K562 (cell line): ENCODE results near the gene GJA9. TPM values are rescaled to one million over a fixed set of nuclear protein-coding genes. Genes with fewer than 3 reads are reported as not detected.

Experiments
- ATAC-seq: fragments of 200-7000 bp; cut with Tn5 transposase; 3 replicates; pipeline ENCODE4 v1.9.1; 2020; ENCODE audit warnings: moderate library complexity
- BruUV-seq: library from RNA; stranded (reverse); fragments of 400-500 nt; replicated peaks from 2 replicates; lab custom pipeline; 2021; lab: Mats Ljungman, UMichigan
- CTCF ChIA-PET: fragments of 300-600 bp; formaldehyde crosslinking; extraction: SDS; loops from one replicate; lab custom pipeline; 2021; ENCODE audit warnings: low intra/inter-chr PET ratio; lab: Yijun Ruan, JAX
- POLR2A ChIA-PET: fragments of 300-600, 350-650 bp; sonication (Branson Sonifier 250); formaldehyde crosslinking; extraction: SDS; loops from one replicate; lab custom pipeline; 2021; ENCODE audit warnings: antibody characterized with exemption, inconsistent platforms; lab: Yijun Ruan, JAX
- DNase-seq, 4 experiments: peaks; one replicate each; pipeline versions ENCODE4 v3.0.0 to v3.0.0-alpha.2; 2011 to 2018; ENCODE audit warnings: low spot score in 3 of 4, mixed read lengths in 3 of 4; ENCODE audit errors: extremely low read depth in 1 of 4
- FAIRE-seq: peaks from 2 replicates; lab custom pipeline; 2011; peaks lifted over from hg19 to GRCh38; lab: Jason Lieb, UNC
- H2AFZ ChIP-seq: 2 replicates; pipeline ENCODE4 v1.6.0; 2011; ENCODE audit warnings: low read depth, low read length, control low read depth, inconsistent platforms
- H3K27ac ChIP-seq: fragments of 200-600 bp; 3 replicates; pipeline ENCODE4 v1.8.0; 2011; ENCODE audit warnings: low read depth, mild to moderate bottlenecking, control low read depth, inconsistent platforms, low read length, moderate library complexity, mixed read lengths; ENCODE audit errors: extremely low read depth
- H3K27me3 ChIP-seq, 2 experiments: fragments of 300-600 bp in 1 of 2; 2 replicates in 1 of 2; 3 replicates in 1 of 2; pipeline versions ENCODE4 v1.6.0 to v1.8.0; 2011; ENCODE audit warnings: inconsistent platforms in 2 of 2, low read length in 2 of 2, mild to moderate bottlenecking in 1 of 2, mixed read lengths in 1 of 2, moderate library complexity in 1 of 2; ENCODE audit not compliant: control insufficient read depth in 2 of 2, insufficient read depth in 2 of 2
- H3K36me3 ChIP-seq: fragments of 300-600 bp; 3 replicates; pipeline ENCODE4 v1.8.0; 2011; ENCODE audit warnings: mild to moderate bottlenecking, low read length, inconsistent platforms; ENCODE audit not compliant: control insufficient read depth, insufficient read depth
- H3K4me1 ChIP-seq, 2 experiments: fragments of 200-600 bp in 1 of 2; replicated peaks in 1 of 2; 2 replicates in 1 of 2; 3 replicates in 1 of 2; pipeline versions ENCODE4 v1.5.1 to v1.8.0; 2011; ENCODE audit warnings: inconsistent platforms in 2 of 2, low read length in 2 of 2, mild to moderate bottlenecking in 1 of 2, mixed read lengths in 1 of 2, moderate library complexity in 1 of 2; ENCODE audit not compliant: control insufficient read depth in 2 of 2, insufficient read depth in 2 of 2
- H3K4me2 ChIP-seq: 2 replicates; pipeline ENCODE4 v1.6.1; 2011; ENCODE audit warnings: low read length, control low read depth, inconsistent platforms, mixed read lengths; ENCODE audit not compliant: insufficient read depth
- H3K4me3 ChIP-seq: fragments of 200-600 bp; sonication (generic), shearing (Covaris generic); 2 replicates; pipeline ENCODE4 v1.5.1; 2016; ENCODE audit warnings: control low read depth, inconsistent platforms
- H3K79me2 ChIP-seq: fragments of 200-600 bp; 3 replicates; pipeline ENCODE4 v1.8.0; 2011; ENCODE audit warnings: low read length, inconsistent platforms; ENCODE audit not compliant: control insufficient read depth, insufficient read depth
- H3K9ac ChIP-seq, 2 experiments: 2 replicates each; pipeline versions ENCODE4 v1.6.0 to v1.6.1; 2011; ENCODE audit warnings: low read depth in 2 of 2, low read length in 2 of 2, control low read depth in 1 of 2, inconsistent platforms in 1 of 2, mild to moderate bottlenecking in 1 of 2, mixed read lengths in 1 of 2; ENCODE audit not compliant: insufficient read depth in 1 of 2
- H3K9me1 ChIP-seq: one replicate; pipeline ENCODE4 v1.6.0; 2011; ENCODE audit warnings: inconsistent platforms, mild to moderate bottlenecking, low read length, moderate library complexity; ENCODE audit not compliant: control insufficient read depth, insufficient read depth
- H3K9me3 ChIP-seq: replicated peaks from 2 replicates; pipeline ENCODE4 v1.5.1; 2011; ENCODE audit warnings: low read depth, low read length, inconsistent platforms; ENCODE audit not compliant: control insufficient read depth, insufficient read depth
- H4K20me1 ChIP-seq: replicated peaks from 2 replicates; pipeline ENCODE4 v1.6.1; 2011; ENCODE audit warnings: low read length, inconsistent platforms, mixed read lengths; ENCODE audit not compliant: control insufficient read depth, insufficient read depth
- ARNT ChIP-seq, 2 experiments: fragments of 450-650 bp; IDR thresholded peaks; 2 replicates each; pipeline ENCODE4 v1.6.1; 2016; ENCODE audit warnings: mild to moderate bottlenecking in 1 of 2
- BMI1 ChIP-seq: fragments of 150-350 bp; IDR thresholded peaks from 2 replicates; pipeline ENCODE4 v1.6.1; 2014; ENCODE audit warnings: low read length
- BRF1 ChIP-seq: IDR thresholded peaks from 3 replicates; pipeline ENCODE4 v1.6.1; 2011; ENCODE audit warnings: borderline replicate concordance, mild to moderate bottlenecking; ENCODE audit not compliant: insufficient read length; ENCODE audit errors: extremely low read depth
- C11orf30 ChIP-seq: fragments of 450-650 bp; IDR thresholded peaks from 2 replicates; pipeline ENCODE4 v1.6.1; 2016; ENCODE audit warnings: low read depth, mild to moderate bottlenecking
- FOXJ2 ChIP-seq: fragments of 200-800 bp; sonication (Bioruptor generic); IDR thresholded peaks from 2 replicates; pipeline ENCODE4 v1.6.1; 2016; ENCODE audit warnings: missing genetic modification characterization, missing compliant biosample characterization
- LEF1 ChIP-seq: fragments of 450-650 bp; IDR thresholded peaks from 2 replicates; pipeline ENCODE4 v1.6.1; 2016; ENCODE audit warnings: mild to moderate bottlenecking
- MCM7 ChIP-seq, 2 experiments: fragments of 450-650 bp; IDR thresholded peaks; 2 replicates each; pipeline ENCODE4 v1.6.1; 2016 to 2018
- PHF8 ChIP-seq: fragments of 200-600 bp; sonication (generic); IDR thresholded peaks from 2 replicates; pipeline ENCODE4 v1.6.1; 2012; ENCODE audit warnings: mixed run types, mild to moderate bottlenecking, inconsistent platforms, low read length, moderate library complexity, borderline replicate concordance
- SAP30 ChIP-seq: fragments of 200-600 bp; sonication (generic); IDR thresholded peaks from 2 replicates; pipeline ENCODE4 v1.6.1; 2012; ENCODE audit warnings: borderline replicate concordance, low read depth, mild to moderate bottlenecking, moderate library complexity, low read length, control low read depth, inconsistent platforms; ENCODE audit not compliant: insufficient read depth, poor library complexity, severe bottlenecking
- ZFX ChIP-seq: sonication (generic); formaldehyde crosslinking; IDR thresholded peaks from 2 replicates; pipeline ENCODE4 v1.8.0; 2022; ENCODE audit warnings: mild to moderate bottlenecking, missing genetic modification reagents, moderate library complexity
- ZNF184 ChIP-seq: sonication (generic); formaldehyde crosslinking; IDR thresholded peaks from 2 replicates; pipeline ENCODE4 v1.5.0; 2020; ENCODE audit warnings: missing genetic modification reagents
- ZNF311 ChIP-seq: fragments of 250-450 bp; sonication (Bioruptor Pico); IDR thresholded peaks from 2 replicates; pipeline ENCODE4 v1.4.0; 2020; ENCODE audit warnings: mild to moderate bottlenecking, moderate library complexity
- WGBS: fragments of 100-300 bp; shearing (Covaris generic); methylation state at CpG from one replicate; pipeline ENCODE4 v1.1.6; 2016; ENCODE audit warnings: low coverage, mixed read lengths; ENCODE audit not compliant: insufficient coverage; ENCODE audit errors: missing lambda C conversion rate; 5-methylcytosine and 5-hydroxymethylcytosine counted together
- in situ Hi-C: fragments of 300-500 bp; cut with MboI; formaldehyde crosslinking; loops from 4 replicates; pipeline ENCODE4 v1.15.0; 2018; ENCODE audit warnings: inconsistent platforms, mixed read lengths
- intact Hi-C: fragments of 100-400 bp; cut with micrococcal nuclease; formaldehyde crosslinking; loops from 2 replicates; pipeline ENCODE4 v1.14.2; 2022
- polyA plus RNA-seq, 8 experiments: library from polyadenylated mRNA; depleted of rRNA in 4 of 8; stranded (reverse) in 5 of 8; unstranded in 3 of 8; fragments of >200 nt; fragmentation: Nextera tagmentation in 2 of 8; fragmentation: Illumina TruSeq in 1 of 8; extraction: Ambion mirVana in 2 of 8; extraction: Trizol in 1 of 8; gene quantifications; 2 replicates each; pipeline versions ENCODE4 v1.2.1 to v1.2.3, GENCODE V29; 2011 to 2014; ENCODE audit warnings: inconsistent platforms in 1 of 8, missing spikeins in 1 of 8
- total RNA-seq, 7 experiments: library from RNA; depleted of rRNA in 6 of 7; stranded (reverse); fragments of >200 nt in 6 of 7; fragmentation: Illumina TruSeq in 2 of 7; extraction: Trizol in 2 of 7; gene quantifications; 2 replicates each; pipeline versions ENCODE4 v1.2.1 to v1.2.3, GENCODE V29; 2011 to 2021; ENCODE audit warnings: low replicate concordance in 1 of 7
- TF ChIP-seq, protein P1 (sequence below), 3 experiments: IDR thresholded peaks in 2 of 3; conservative IDR thresholded peaks in 1 of 3; 2 replicates each; pipeline ENCODE4 v1.5.1; 2011 to 2012; ENCODE audit warnings: low read length in 3 of 3, mild to moderate bottlenecking in 3 of 3, control low read depth in 2 of 3, improper control_type of control experiment in 1 of 3, inconsistent platforms in 1 of 3, low read depth in 1 of 3, mixed read lengths in 1 of 3, moderate library complexity in 1 of 3; ENCODE audit not compliant: insufficient read depth in 2 of 3
- TF ChIP-seq, protein P2 (sequence below): sonication (generic); formaldehyde crosslinking; IDR thresholded peaks from 2 replicates; pipeline ENCODE4 v1.8.0; 2022; ENCODE audit warnings: mild to moderate bottlenecking, missing genetic modification reagents
- TF ChIP-seq, protein P3 (sequence below): fragments of 450-650 bp; IDR thresholded peaks from 2 replicates; pipeline ENCODE4 v1.6.1; 2016; ENCODE audit warnings: borderline replicate concordance
- TF ChIP-seq, protein P4 (sequence below): sonication (generic); formaldehyde crosslinking; IDR thresholded peaks from 2 replicates; pipeline ENCODE4 v1.9.0; 2022; ENCODE audit warnings: mild to moderate bottlenecking, missing genetic modification reagents

Gene GJA9
- total and polyA plus RNA-seq, 9 of the 15 experiments (the other 6 are each of a cell fraction or from before 2014, with no cell fraction given) = not detected

DNA sequence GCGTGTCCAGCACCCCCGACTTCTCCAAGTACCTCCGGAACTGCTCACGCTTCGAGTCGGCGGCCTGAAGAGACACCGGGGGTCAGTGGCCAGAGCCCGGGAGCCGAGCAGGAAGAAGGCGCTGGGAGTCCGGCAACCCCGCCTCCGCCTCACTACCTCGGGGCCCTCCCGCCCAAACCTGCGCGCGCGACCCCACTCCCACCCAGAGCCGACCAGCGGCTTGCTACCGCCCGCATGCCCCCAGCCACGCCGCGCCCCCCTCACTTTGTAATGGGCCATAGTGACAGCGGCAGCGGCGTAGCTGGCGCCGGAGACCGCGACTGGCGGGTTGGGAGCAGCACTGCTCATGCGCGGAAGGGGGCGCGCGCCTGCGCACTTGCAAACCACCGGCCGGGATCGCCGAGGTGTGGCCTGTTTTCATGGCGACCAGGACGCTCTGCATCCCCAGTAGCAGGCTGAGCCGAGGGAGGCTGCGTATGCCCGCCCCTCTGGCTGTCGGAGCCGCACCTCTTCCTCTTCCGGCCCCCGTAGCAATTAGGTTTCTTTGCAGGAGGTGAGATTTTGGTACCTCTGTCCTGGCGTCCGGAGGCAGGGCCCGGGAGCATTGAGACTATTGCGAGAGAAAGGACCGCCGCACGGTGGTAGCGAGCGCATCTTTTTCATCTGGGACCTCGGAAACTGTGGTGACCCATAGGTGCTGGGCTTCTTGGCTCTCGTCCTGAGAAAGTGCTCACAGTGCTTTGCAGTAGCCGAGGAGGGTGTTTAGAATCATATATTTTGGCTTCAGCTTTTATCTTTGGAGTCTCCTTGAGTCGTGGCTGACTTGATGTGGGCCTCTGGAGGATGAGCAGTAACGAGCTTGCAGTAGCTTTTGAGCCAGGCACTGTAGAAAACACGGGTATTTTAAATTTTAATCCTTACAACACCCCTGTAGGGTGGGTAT lies 8.1 kb downstream of the GJA9 start, which contains the start of gene MYCBP:
MYCBP (minus strand) TSS at position 322 of the 943 bp plus-strand sequence; CDS start at position 279, 43 bp downstream.
- H4K20me1 ChIP-seq = no peaks in the 10 kb centered on the region
- peak within 1 kb of the TSS; percentile 94 for H3K4me2 ChIP-seq
- H3K27ac ChIP-seq = peak within 1 kb of the TSS; percentile 68
- peak; percentile 97 for FAIRE-seq
- in situ Hi-C loops = no loop called here
- H3K9me3 ChIP-seq = no peaks in the 10 kb centered on the region
- ChIA-PET CTCF (no interaction called here), POLR2A (interaction anchor here (0.7 to 2.6 kb wide), 7 partner anchors 12 to 202 kb away, joined by 3 to 12 read pairs (median 4); partner anchors contain the start of genes NDUFS5 and RRAGC)
- H3K9me1 ChIP-seq = no peaks in the 10 kb centered on the region
- intact Hi-C loops = no loop called here
- H3K79me2 ChIP-seq = peaks cover 23% of the 10 kb centered on the region
- 1% methylated on average over 66 of the region's 69 CpGs for WGBS
- peaks cover 7 to 20% of the 10 kb centered on the region in 2 experiments; a peak in 4 of 5 replicates for H3K4me1 ChIP-seq
- peaks cover 6% of the 10 kb centered on the region; the same call in 2 of the 3 replicates for H3K36me3 ChIP-seq
- peak; percentile 98 for ATAC-seq
- peak within 1 kb of the TSS; percentile 59 for H3K4me3 ChIP-seq
- peak within 1 kb of the TSS; percentile 93 for H2AFZ ChIP-seq
- peak within 1 kb of the TSS; percentile 77 to 99 for H3K9ac ChIP-seq
- TSS peak; percentile 88 for BruUV-seq
- DNase-seq = peak; percentile 98 to 99 (median 98)
- no peaks in the 10 kb centered on the region for H3K27me3 ChIP-seq
- TF ChIP-seq BRF1 (no peak), ZNF311 (CRISPR knock-in tag) (no peak), ZFX (CRISPR knock-in tag) (peak; percentile 57; the same call in 1 of the 2 replicates), C11orf30 (peak; percentile 30; the same call in 1 of the 2 replicates), ZNF184 (CRISPR knock-in tag) (no peak), BMI1 (peak; percentile 85), MCM7 (IDR thresholded peaks at IDR 0.05) (no peak), FOXJ2 (tag) (peak; percentile 44; the same call in 1 of the 2 replicates), ARNT (IDR thresholded peaks at IDR 0.05) (no peak), PHF8 (peak; percentile 81; the same call in 1 of the 2 replicates), LEF1 (no peak), SAP30 (peak; percentile 90)
- TF ChIP-seq, protein P1, sequence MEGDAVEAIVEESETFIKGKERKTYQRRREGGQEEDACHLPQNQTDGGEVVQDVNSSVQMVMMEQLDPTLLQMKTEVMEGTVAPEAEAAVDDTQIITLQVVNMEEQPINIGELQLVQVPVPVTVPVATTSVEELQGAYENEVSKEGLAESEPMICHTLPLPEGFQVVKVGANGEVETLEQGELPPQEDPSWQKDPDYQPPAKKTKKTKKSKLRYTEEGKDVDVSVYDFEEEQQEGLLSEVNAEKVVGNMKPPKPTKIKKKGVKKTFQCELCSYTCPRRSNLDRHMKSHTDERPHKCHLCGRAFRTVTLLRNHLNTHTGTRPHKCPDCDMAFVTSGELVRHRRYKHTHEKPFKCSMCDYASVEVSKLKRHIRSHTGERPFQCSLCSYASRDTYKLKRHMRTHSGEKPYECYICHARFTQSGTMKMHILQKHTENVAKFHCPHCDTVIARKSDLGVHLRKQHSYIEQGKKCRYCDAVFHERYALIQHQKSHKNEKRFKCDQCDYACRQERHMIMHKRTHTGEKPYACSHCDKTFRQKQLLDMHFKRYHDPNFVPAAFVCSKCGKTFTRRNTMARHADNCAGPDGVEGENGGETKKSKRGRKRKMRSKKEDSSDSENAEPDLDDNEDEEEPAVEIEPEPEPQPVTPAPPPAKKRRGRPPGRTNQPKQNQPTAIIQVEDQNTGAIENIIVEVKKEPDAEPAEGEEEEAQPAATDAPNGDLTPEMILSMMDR (IDR thresholded peaks at IDR 0.05 in 2 of 3, conservative IDR thresholded peaks at IDR 0.05 in 1 of 3; ENCODE audit: insufficient read depth in 2 of 3, low read depth in 1 of 3, low read length in 3 of 3) = 0 out of 6 replicates have a peak, but pooled peaks of 1 of the 3 experiments have one; percentile 2
- TF ChIP-seq, protein P2, sequence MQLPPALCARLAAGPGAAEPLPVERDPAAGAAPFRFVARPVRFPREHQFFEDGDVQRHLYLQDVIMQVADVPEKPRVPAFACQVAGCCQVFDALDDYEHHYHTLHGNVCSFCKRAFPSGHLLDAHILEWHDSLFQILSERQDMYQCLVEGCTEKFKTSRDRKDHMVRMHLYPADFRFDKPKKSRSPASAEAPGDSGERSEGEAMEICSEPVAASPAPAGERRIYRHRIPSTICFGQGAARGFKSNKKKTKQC = peak; percentile 78
- TF ChIP-seq, protein P3, sequence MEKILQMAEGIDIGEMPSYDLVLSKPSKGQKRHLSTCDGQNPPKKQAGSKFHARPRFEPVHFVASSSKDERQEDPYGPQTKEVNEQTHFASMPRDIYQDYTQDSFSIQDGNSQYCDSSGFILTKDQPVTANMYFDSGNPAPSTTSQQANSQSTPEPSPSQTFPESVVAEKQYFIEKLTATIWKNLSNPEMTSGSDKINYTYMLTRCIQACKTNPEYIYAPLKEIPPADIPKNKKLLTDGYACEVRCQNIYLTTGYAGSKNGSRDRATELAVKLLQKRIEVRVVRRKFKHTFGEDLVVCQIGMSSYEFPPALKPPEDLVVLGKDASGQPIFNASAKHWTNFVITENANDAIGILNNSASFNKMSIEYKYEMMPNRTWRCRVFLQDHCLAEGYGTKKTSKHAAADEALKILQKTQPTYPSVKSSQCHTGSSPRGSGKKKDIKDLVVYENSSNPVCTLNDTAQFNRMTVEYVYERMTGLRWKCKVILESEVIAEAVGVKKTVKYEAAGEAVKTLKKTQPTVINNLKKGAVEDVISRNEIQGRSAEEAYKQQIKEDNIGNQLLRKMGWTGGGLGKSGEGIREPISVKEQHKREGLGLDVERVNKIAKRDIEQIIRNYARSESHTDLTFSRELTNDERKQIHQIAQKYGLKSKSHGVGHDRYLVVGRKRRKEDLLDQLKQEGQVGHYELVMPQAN = peak; percentile 71; the same call in 1 of the 2 replicates
- TF ChIP-seq, protein P4, sequence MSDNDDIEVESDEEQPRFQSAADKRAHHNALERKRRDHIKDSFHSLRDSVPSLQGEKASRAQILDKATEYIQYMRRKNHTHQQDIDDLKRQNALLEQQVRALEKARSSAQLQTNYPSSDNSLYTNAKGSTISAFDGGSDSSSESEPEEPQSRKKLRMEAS (CRISPR knock-in tag) = peak; percentile 65
